Thoracic aorta (tissue), 2 donors: ENCODE data around the gene TTLL11. TPM values are rescaled to one million over a fixed set of nuclear protein-coding genes. Genes with fewer than 3 reads are reported as not detected.

Experiments
- ATAC-seq: fragments of 150-250 bp; one replicate; pipeline ENCODE4 v1.8.0; 2017; ENCODE audit warnings: low read depth; ENCODE audit not compliant: insufficient number of reproducible peaks, low FRiP score
- DNase-seq: peaks from one replicate; pipeline ENCODE4 v3.0.0-alpha.2; 2020; ENCODE audit warnings: low spot score
- H3K27ac ChIP-seq, 2 donors: fragments of 200-600 bp; sonication (generic); 1 replicate in 1 of 2; 2 replicates in 1 of 2; pipeline ENCODE4 v1.5.1; 2016; ENCODE audit warnings: mild to moderate bottlenecking in 2 of 2, moderate library complexity in 2 of 2
- H3K27me3 ChIP-seq: fragments of 200-600 bp; sonication (generic); replicated peaks from 2 replicates; pipeline ENCODE4 v1.6.0; 2016; ENCODE audit warnings: mild to moderate bottlenecking; ENCODE audit not compliant: insufficient read depth
- H3K36me3 ChIP-seq: fragments of 200-600 bp; sonication (generic); one replicate; pipeline ENCODE4 v1.5.1; 2016
- H3K4me1 ChIP-seq, 2 donors: fragments of 200-600 bp; sonication (generic); 1 replicate in 1 of 2; 2 replicates in 1 of 2; pipeline versions ENCODE4 v1.5.1 to v1.6.0; 2016; ENCODE audit warnings: low read depth in 2 of 2, mild to moderate bottlenecking in 1 of 2; ENCODE audit not compliant: control insufficient read depth in 1 of 2
- H3K4me3 ChIP-seq: fragments of 200-600 bp; sonication (generic); 2 replicates; pipeline ENCODE4 v1.5.1; 2016; ENCODE audit warnings: mild to moderate bottlenecking
- H3K9me3 ChIP-seq: fragments of 200-600 bp; sonication (generic); 2 replicates; pipeline ENCODE4 v1.5.1; 2016
- CTCF ChIP-seq: fragments of 200-600 bp; sonication (generic); IDR thresholded peaks from one replicate; pipeline ENCODE4 v1.5.1; 2019; ENCODE audit warnings: antibody characterized with exemption
- total RNA-seq, 2 donors: library from RNA; depleted of rRNA; stranded (reverse); fragments of >200 nt; gene quantifications; one replicate each; pipeline versions ENCODE4 v1.1.0 to v1.2.3, GENCODE V29; 2016

Gene TTLL11
- total RNA-seq, 2 donors from 2014 or later = 25.7 to 31.2 TPM

GRCh38 chr9:121790841-121791240 is 302.3 kb downstream of the TTLL11 start:
- no peaks in the 10 kb centered on the region for H3K27me3 ChIP-seq
- ATAC-seq = no peak
- no peaks in the 10 kb centered on the region for H3K9me3 ChIP-seq
- DNase-seq = no peak
- TF ChIP-seq CTCF = no peak
- no peak overlapping the region for H3K4me3 ChIP-seq
- H3K4me1 ChIP-seq = no peaks in the 10 kb centered on the region
- no peak overlapping the region for H3K27ac ChIP-seq
- peaks cover 1% of the 10 kb centered on the region for H3K36me3 ChIP-seq

- DNase-seq = no peak
- no peaks in the 10 kb centered on the region for H3K27me3 ChIP-seq
- no peak overlapping the region for H3K4me3 ChIP-seq
- no peaks in the 10 kb centered on the region for H3K4me1 ChIP-seq
- no peaks in the 10 kb centered on the region for H3K9me3 ChIP-seq
- ATAC-seq = no peak
- TF ChIP-seq CTCF = no peak
- peaks cover 10% of the 10 kb centered on the region for H3K36me3 ChIP-seq
- H3K27ac ChIP-seq = no peak overlapping the region
These were observed 304.3 kb downstream of the TTLL11 start for GRCh38 chr9:121788686-121789366.

- Histone ChIP-seq H3K27ac (no peak overlapping the region), H3K9me3 (no peaks in the 10 kb centered on the region), H3K4me1 (no peaks in the 10 kb centered on the region), H3K4me3 (no peak overlapping the region), H3K27me3 (no peaks in the 10 kb centered on the region), H3K36me3 (peaks cover 25% of the 10 kb centered on the region)
- no peak for TF ChIP-seq CTCF
- ATAC-seq = no peak
- no peak for DNase-seq
These were observed 306.1 kb downstream of the TTLL11 start for GRCh38 chr9:121786998-121787422.

- TF ChIP-seq CTCF = no peak
- Histone ChIP-seq H3K27ac (no peak overlapping the region), H3K36me3 (peaks cover 29% of the 10 kb centered on the region), H3K4me3 (no peak overlapping the region), H3K27me3 (no peaks in the 10 kb centered on the region), H3K9me3 (no peaks in the 10 kb centered on the region), H3K4me1 (no peaks in the 10 kb centered on the region)
- ATAC-seq = no peak
- DNase-seq = no peak
These were observed 306.6 kb downstream of the TTLL11 start for GRCh38 chr9:121786543-121786948.

- no peak overlapping the region for H3K4me3 ChIP-seq
- H3K4me1 ChIP-seq = no peaks in the 10 kb centered on the region
- DNase-seq (no peak), ATAC-seq (no peak)
- no peak for TF ChIP-seq CTCF
- peaks cover 36% of the 10 kb centered on the region for H3K36me3 ChIP-seq
- H3K9me3 ChIP-seq = no peaks in the 10 kb centered on the region
- H3K27ac ChIP-seq = no peak overlapping the region
- no peaks in the 10 kb centered on the region for H3K27me3 ChIP-seq
These were observed 307.2 kb downstream of the TTLL11 start for GRCh38 chr9:121785673-121786542.
